ENCODE measurements around the gene CHD9NB.

- TF ChIP-seq, protein P1, sequence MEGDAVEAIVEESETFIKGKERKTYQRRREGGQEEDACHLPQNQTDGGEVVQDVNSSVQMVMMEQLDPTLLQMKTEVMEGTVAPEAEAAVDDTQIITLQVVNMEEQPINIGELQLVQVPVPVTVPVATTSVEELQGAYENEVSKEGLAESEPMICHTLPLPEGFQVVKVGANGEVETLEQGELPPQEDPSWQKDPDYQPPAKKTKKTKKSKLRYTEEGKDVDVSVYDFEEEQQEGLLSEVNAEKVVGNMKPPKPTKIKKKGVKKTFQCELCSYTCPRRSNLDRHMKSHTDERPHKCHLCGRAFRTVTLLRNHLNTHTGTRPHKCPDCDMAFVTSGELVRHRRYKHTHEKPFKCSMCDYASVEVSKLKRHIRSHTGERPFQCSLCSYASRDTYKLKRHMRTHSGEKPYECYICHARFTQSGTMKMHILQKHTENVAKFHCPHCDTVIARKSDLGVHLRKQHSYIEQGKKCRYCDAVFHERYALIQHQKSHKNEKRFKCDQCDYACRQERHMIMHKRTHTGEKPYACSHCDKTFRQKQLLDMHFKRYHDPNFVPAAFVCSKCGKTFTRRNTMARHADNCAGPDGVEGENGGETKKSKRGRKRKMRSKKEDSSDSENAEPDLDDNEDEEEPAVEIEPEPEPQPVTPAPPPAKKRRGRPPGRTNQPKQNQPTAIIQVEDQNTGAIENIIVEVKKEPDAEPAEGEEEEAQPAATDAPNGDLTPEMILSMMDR (IDR thresholded peaks at IDR 0.05; ENCODE audit: poor library complexity): no peak
- TF ChIP-seq EZH2 (IDR thresholded peaks at IDR 0.05; ENCODE audit: borderline replicate concordance): no peak
Observed at GRCh38 chr16:53073022-53073421, 20.3 kb upstream of the CHD9NB start.
